Lower leg skin (tissue), 3 donors: Measurements from ENCODE around the gene RAP1GDS1.

Experiments
- POLR2A ChIP-seq, 2 donors: fragments of 450-650 bp; IDR thresholded peaks; one replicate each; pipeline ENCODE4 v1.6.1; 2016 to 2017; ENCODE audit warnings: antibody characterized with exemption in 2 of 2, mild to moderate bottlenecking in 1 of 2, moderate library complexity in 1 of 2
- TF ChIP-seq, protein P1 (sequence below), 3 donors: fragments of 450-650 bp; IDR thresholded peaks; one replicate each; pipeline ENCODE4 v1.5.1; 2016; ENCODE audit warnings: antibody characterized with exemption in 3 of 3, mild to moderate bottlenecking in 3 of 3, moderate library complexity in 2 of 3

GRCh38 chr4:98334461-98334860 lies 73.3 kb downstream of the RAP1GDS1 start:
- TF ChIP-seq, protein P1, sequence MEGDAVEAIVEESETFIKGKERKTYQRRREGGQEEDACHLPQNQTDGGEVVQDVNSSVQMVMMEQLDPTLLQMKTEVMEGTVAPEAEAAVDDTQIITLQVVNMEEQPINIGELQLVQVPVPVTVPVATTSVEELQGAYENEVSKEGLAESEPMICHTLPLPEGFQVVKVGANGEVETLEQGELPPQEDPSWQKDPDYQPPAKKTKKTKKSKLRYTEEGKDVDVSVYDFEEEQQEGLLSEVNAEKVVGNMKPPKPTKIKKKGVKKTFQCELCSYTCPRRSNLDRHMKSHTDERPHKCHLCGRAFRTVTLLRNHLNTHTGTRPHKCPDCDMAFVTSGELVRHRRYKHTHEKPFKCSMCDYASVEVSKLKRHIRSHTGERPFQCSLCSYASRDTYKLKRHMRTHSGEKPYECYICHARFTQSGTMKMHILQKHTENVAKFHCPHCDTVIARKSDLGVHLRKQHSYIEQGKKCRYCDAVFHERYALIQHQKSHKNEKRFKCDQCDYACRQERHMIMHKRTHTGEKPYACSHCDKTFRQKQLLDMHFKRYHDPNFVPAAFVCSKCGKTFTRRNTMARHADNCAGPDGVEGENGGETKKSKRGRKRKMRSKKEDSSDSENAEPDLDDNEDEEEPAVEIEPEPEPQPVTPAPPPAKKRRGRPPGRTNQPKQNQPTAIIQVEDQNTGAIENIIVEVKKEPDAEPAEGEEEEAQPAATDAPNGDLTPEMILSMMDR (IDR thresholded peaks at IDR 0.05): no peak
- no peak for TF ChIP-seq POLR2A (IDR thresholded peaks at IDR 0.05)
